A549 (cell line): ENCODE results near the gene CDK18. TPM values are rescaled to one million over a fixed set of nuclear protein-coding genes. Genes with fewer than 3 reads are reported as not detected.

Experiments
- ATAC-seq, 2 experiments: fragments of 200-7000 bp in 1 of 2; fragments of >200 bp in 1 of 2; cut with Nextera tagmentation in 1 of 2; cut with Tn5 transposase in 1 of 2; 3 replicates each; pipeline versions ENCODE4 v1.8.0 to v1.9.1; 2018 to 2020; ENCODE audit warnings: mild to moderate bottlenecking in 1 of 2, moderate library complexity in 1 of 2
- CTCF ChIA-PET: fragments of 300-600 bp; sonication (Branson Sonifier 250); formaldehyde crosslinking; extraction: SDS; loops from one replicate; lab custom pipeline; 2021; ENCODE audit warnings: antibody characterized with exemption, inconsistent platforms; lab: Yijun Ruan, JAX
- POLR2A ChIA-PET: fragments of 350-600 bp; formaldehyde crosslinking; extraction: SDS; loops from one replicate; lab custom pipeline; 2021; ENCODE audit warnings: antibody characterized with exemption, inconsistent platforms; lab: Yijun Ruan, JAX
- DNase-seq, 2 experiments: peaks; one replicate each; pipeline versions ENCODE4 v3.0.0 to v3.0.0-alpha.2; 2011 to 2016; ENCODE audit warnings: low read depth in 1 of 2, low spot score in 1 of 2
- FAIRE-seq: peaks from 2 replicates; lab custom pipeline; 2011; peaks lifted over from hg19 to GRCh38; lab: Jason Lieb, UNC
- H3K27ac ChIP-seq, 2 experiments: fragments of >200 bp; sonication (Bioruptor Twin); formaldehyde crosslinking; 3 replicates each; pipeline ENCODE4 v1.5.1; 2016 to 2017
- H3K4me1 ChIP-seq: fragments of >200 bp; sonication (Bioruptor Twin); formaldehyde crosslinking; 3 replicates; pipeline ENCODE4 v1.6.1; 2016
- H3K4me2 ChIP-seq: fragments of >200 bp; sonication (Bioruptor Twin); formaldehyde crosslinking; 3 replicates; pipeline ENCODE4 v1.6.1; 2016
- H3K4me3 ChIP-seq: fragments of >200 bp; sonication (Bioruptor Twin); formaldehyde crosslinking; 3 replicates; pipeline ENCODE4 v1.5.1; 2016
- H3K9me3 ChIP-seq: fragments of >200 bp; sonication (Bioruptor Twin); formaldehyde crosslinking; 3 replicates; pipeline ENCODE4 v1.6.1; 2016
- EP300 ChIP-seq, 2 experiments: fragments of >200 bp; sonication (Bioruptor Twin); formaldehyde crosslinking; IDR thresholded peaks; 2 replicates in 1 of 2; 3 replicates in 1 of 2; pipeline ENCODE4 v1.6.1; 2016 to 2017
- FOSL2 ChIP-seq, 2 experiments: fragments of 450-650 bp in 1 of 2; fragments of >200 bp in 1 of 2; sonication (Bioruptor Twin) in 1 of 2; formaldehyde crosslinking; IDR thresholded peaks; 2 replicates each; pipeline versions ENCODE4 v1.5.0 to v1.6.1; 2016 to 2020; ENCODE audit warnings: mild to moderate bottlenecking in 1 of 2, moderate library complexity in 1 of 2
- GATA3 ChIP-seq: IDR thresholded peaks from 2 replicates; pipeline ENCODE4 v1.6.1; 2012; ENCODE audit warnings: borderline replicate concordance
- HDAC2 ChIP-seq: fragments of 200-600 bp; sonication (generic); IDR thresholded peaks from 2 replicates; pipeline ENCODE4 v1.6.1; 2016
- HOXB13 ChIP-seq: fragments of 250-450 bp; sonication (Bioruptor Pico); IDR thresholded peaks from 2 replicates; pipeline ENCODE4 v1.5.0; 2020; ENCODE audit warnings: low read depth, mild to moderate bottlenecking, moderate library complexity
- HOXB5 ChIP-seq: fragments of 250-450 bp; sonication (Bioruptor Pico); IDR thresholded peaks from 2 replicates; pipeline ENCODE4 v1.5.0; 2020; ENCODE audit warnings: mild to moderate bottlenecking, moderate library complexity
- JUN ChIP-seq, 2 experiments: fragments of >200 bp; sonication (Bioruptor Twin); formaldehyde crosslinking; IDR thresholded peaks; 2 replicates in 1 of 2; 3 replicates in 1 of 2; pipeline ENCODE4 v1.6.1; 2016 to 2017
- JUNB ChIP-seq: fragments of >200 bp; sonication (Bioruptor Twin); formaldehyde crosslinking; IDR thresholded peaks from 2 replicates; pipeline ENCODE4 v1.6.1; 2016
- KDM5A ChIP-seq: fragments of 200-600 bp; sonication (generic); IDR thresholded peaks from 2 replicates; pipeline ENCODE4 v1.6.1; 2016; ENCODE audit warnings: antibody characterized with exemption, mild to moderate bottlenecking
- MAFK ChIP-seq: fragments of 450-650 bp; IDR thresholded peaks from 2 replicates; pipeline ENCODE4 v1.6.1; 2014; ENCODE audit not compliant: partially characterized antibody
- MYC ChIP-seq: IDR thresholded peaks from 2 replicates; pipeline ENCODE4 v1.6.1; 2012; ENCODE audit warnings: mild to moderate bottlenecking, inconsistent platforms, low read length, improper control_type of control experiment, borderline replicate concordance
- NR3C1 ChIP-seq: fragments of >200 bp; sonication (Bioruptor Twin); formaldehyde crosslinking; IDR thresholded peaks from 3 replicates; pipeline ENCODE4 v1.6.1; 2017
- RARB ChIP-seq: fragments of 250-450 bp; sonication (Bioruptor Pico); IDR thresholded peaks from 2 replicates; pipeline ENCODE4 v1.8.0; 2021; ENCODE audit warnings: mild to moderate bottlenecking, moderate library complexity
- RCOR1 ChIP-seq: fragments of 150-350 bp; IDR thresholded peaks from 2 replicates; pipeline ENCODE4 v1.6.1; 2014; ENCODE audit warnings: antibody characterized with exemption, low read length, low read depth
- RNF2 ChIP-seq: fragments of 200-600 bp; sonication (generic); IDR thresholded peaks from 2 replicates; pipeline ENCODE4 v1.6.1; 2016; ENCODE audit warnings: low read depth, mild to moderate bottlenecking, antibody characterized with exemption, moderate library complexity, borderline replicate concordance
- SMC3 ChIP-seq: fragments of >200 bp; sonication (Bioruptor Twin); formaldehyde crosslinking; IDR thresholded peaks from 3 replicates; pipeline ENCODE4 v1.6.1; 2018; ENCODE audit warnings: inconsistent platforms
- SREBF2 ChIP-seq: fragments of 450-650 bp; IDR thresholded peaks from 2 replicates; pipeline ENCODE4 v1.6.1; 2014; ENCODE audit warnings: mild to moderate bottlenecking, moderate library complexity
- ZC3H11A ChIP-seq: fragments of 450-650 bp; IDR thresholded peaks from 2 replicates; pipeline ENCODE4 v1.6.1; 2014; ENCODE audit warnings: antibody characterized with exemption, mild to moderate bottlenecking
- ZFP36 ChIP-seq: fragments of 450-650 bp; IDR thresholded peaks from 2 replicates; pipeline ENCODE4 v1.6.1; 2014; ENCODE audit warnings: borderline replicate concordance; ENCODE audit not compliant: partially characterized antibody
- WGBS: methylation state at CpG from one replicate; pipeline ENCODE4 v1.1.6; 2017; ENCODE audit errors: missing lambda C conversion rate; 5-methylcytosine and 5-hydroxymethylcytosine counted together
- polyA plus RNA-seq, 4 experiments: library from polyadenylated mRNA; depleted of rRNA in 3 of 4; stranded (reverse); fragments of >200 nt; fragmentation: RNase III in 1 of 4; extraction: RNeasy Plus Mini Kit Qiagen cat#74134 plus additional on column Dnase treatment in 1 of 4; gene quantifications; 2 replicates in 3 of 4; 3 replicates in 1 of 4; pipeline ENCODE4 v1.2.3, GENCODE V29; 2011 to 2017
- TF ChIP-seq, protein P1 (sequence below): fragments of >200 bp; sonication (Bioruptor Twin); formaldehyde crosslinking; IDR thresholded peaks from 3 replicates; pipeline ENCODE4 v1.6.1; 2016
- TF ChIP-seq, protein P2 (sequence below): fragments of 200-600 bp; sonication (generic); IDR thresholded peaks from 2 replicates; pipeline ENCODE4 v1.6.1; 2016; ENCODE audit warnings: antibody characterized with exemption, mild to moderate bottlenecking, moderate library complexity
- TF ChIP-seq, protein P3 (sequence below): fragments of 250-450 bp; sonication (Bioruptor Pico); IDR thresholded peaks from 2 replicates; pipeline ENCODE4 v1.5.0; 2020; ENCODE audit warnings: low read depth, mild to moderate bottlenecking, moderate library complexity

The CDK18 gene
- polyA plus RNA-seq, 2 of the 4 experiments (the other 2 are of a cell fraction), result 0.75 to 2.0 TPM

DNA sequence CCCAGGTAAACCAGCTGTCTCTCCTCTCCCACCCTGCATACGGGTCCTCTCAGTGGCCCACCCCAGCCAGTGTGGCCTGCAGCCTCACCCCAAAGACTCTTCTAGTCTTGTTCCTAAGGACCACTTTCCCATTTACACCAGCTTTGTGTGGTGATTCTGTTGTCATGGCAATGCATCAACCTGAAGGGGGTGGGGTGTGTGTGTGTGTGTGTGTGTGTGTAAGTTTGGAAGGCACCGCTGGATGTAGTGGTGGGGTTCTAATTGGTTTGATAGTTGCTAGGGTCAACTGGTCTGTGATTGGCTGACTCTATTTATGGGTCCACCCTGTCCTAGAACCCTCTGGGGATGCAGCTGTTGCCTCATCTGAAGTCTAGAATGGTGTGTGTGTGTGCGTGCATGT, 4.7 kb upstream of the CDK18 start:
- no peak overlapping the region for H3K4me2 ChIP-seq
- H3K27ac ChIP-seq, result no peak overlapping the region
- ChIA-PET POLR2A (no interaction called here), CTCF (interaction anchor here (0.9 to 26.5 kb wide), 10 partner anchors 10 to 227 kb away, joined by 3 to 560 read pairs (median 6); no protein-coding TSS in a partner anchor)
- H3K9me3 ChIP-seq, result no peaks in the 10 kb centered on the region
- DNase-seq (no peak), FAIRE-seq (no peak), ATAC-seq (no peak)
- TF ChIP-seq ZC3H11A (no peak), RARB (CRISPR knock-in tag) (no peak), EP300 (IDR thresholded peaks at IDR 0.05) (no peak), GATA3 (no peak), SREBF2 (no peak), JUNB (no peak), NR3C1 (no peak), FOSL2 (IDR thresholded peaks at IDR 0.05) (no peak), FOSL2 (CRISPR knock-in tag; IDR thresholded peaks at IDR 0.05) (no peak), ZFP36 (no peak)
- TF ChIP-seq, protein P1, sequence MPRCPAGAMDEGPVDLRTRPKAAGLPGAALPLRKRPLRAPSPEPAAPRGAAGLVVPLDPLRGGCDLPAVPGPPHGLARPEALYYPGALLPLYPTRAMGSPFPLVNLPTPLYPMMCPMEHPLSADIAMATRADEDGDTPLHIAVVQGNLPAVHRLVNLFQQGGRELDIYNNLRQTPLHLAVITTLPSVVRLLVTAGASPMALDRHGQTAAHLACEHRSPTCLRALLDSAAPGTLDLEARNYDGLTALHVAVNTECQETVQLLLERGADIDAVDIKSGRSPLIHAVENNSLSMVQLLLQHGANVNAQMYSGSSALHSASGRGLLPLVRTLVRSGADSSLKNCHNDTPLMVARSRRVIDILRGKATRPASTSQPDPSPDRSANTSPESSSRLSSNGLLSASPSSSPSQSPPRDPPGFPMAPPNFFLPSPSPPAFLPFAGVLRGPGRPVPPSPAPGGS, result no peak
- TF ChIP-seq, protein P2, sequence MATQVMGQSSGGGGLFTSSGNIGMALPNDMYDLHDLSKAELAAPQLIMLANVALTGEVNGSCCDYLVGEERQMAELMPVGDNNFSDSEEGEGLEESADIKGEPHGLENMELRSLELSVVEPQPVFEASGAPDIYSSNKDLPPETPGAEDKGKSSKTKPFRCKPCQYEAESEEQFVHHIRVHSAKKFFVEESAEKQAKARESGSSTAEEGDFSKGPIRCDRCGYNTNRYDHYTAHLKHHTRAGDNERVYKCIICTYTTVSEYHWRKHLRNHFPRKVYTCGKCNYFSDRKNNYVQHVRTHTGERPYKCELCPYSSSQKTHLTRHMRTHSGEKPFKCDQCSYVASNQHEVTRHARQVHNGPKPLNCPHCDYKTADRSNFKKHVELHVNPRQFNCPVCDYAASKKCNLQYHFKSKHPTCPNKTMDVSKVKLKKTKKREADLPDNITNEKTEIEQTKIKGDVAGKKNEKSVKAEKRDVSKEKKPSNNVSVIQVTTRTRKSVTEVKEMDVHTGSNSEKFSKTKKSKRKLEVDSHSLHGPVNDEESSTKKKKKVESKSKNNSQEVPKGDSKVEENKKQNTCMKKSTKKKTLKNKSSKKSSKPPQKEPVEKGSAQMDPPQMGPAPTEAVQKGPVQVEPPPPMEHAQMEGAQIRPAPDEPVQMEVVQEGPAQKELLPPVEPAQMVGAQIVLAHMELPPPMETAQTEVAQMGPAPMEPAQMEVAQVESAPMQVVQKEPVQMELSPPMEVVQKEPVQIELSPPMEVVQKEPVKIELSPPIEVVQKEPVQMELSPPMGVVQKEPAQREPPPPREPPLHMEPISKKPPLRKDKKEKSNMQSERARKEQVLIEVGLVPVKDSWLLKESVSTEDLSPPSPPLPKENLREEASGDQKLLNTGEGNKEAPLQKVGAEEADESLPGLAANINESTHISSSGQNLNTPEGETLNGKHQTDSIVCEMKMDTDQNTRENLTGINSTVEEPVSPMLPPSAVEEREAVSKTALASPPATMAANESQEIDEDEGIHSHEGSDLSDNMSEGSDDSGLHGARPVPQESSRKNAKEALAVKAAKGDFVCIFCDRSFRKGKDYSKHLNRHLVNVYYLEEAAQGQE, result no peak
- 57% methylated on average over 3 of the region's 3 CpGs for WGBS
- H3K4me3 ChIP-seq, result no peak overlapping the region
- H3K4me1 ChIP-seq, result no peaks in the 10 kb centered on the region; the same call in 2 of the 3 replicates

DNA sequence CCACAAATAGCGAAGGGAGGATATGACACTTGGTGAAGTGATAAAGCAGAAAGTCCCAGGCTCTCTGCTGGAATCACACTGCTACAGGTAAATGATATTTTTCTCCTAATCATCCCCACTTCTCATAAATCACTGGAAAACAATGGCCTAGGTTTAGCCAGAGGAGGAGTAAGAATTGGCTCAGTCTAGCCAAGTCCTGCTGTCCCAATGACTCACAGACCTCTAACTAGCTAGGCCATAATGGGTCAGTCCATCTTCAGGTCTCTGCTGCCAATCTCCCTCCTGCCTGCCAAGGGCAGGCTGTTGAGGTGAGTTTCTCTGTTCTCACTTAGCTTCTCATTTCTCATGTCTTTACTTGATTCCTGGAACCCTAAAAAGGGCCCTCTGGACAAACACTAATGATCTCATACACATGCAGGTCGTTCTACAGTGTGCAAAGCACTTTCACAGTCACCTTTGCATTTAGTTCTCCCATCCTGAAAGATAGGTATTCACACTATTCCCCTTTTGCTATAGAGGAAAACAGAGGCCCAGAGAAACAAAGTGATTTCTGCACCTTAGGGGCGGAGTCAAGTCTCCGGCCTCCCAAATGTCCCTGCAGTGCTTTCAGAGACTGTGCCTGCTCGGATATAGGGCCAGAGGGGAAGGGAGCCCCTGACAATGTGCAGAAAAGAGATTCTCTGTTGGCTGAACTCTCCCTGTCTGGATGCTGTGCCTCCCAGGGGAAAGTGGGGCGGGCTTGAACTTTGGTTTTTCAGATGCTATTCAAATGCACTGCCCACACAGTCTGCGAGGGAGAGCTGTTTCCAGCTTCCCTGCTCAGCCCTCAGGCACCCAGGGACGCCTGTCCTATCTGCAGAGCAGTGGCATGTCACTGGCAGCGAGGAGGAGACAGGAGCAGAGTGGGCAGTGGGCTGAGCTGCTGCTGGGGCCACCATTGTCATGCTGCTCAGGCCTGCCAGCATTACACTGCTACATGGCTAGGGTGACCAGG, 3.9 kb upstream of the CDK18 start:
- Histone ChIP-seq H3K4me3 (no peak overlapping the region), H3K9me3 (no peaks in the 10 kb centered on the region), H3K4me1 (peaks cover 6% of the 10 kb centered on the region; the same call in 1 of the 3 replicates), H3K27ac (no peak overlapping the region), H3K4me2 (no peak overlapping the region)
- no peak for ATAC-seq
- FAIRE-seq, result no peak
- POLR2A ChIA-PET, result no interaction called here
- no peak for DNase-seq
- CTCF ChIA-PET, result interaction anchor here (1.1 to 26.5 kb wide), 6 partner anchors 13 to 228 kb away, joined by 3 to 560 read pairs (median 8); no protein-coding TSS in a partner anchor
- TF ChIP-seq HDAC2 (no peak), MAFK (no peak), HOXB5 (CRISPR knock-in tag) (no peak), SMC3 (no peak), RNF2 (no peak), HOXB13 (CRISPR knock-in tag) (no peak), FOSL2 (IDR thresholded peaks at IDR 0.05) (no peak), FOSL2 (CRISPR knock-in tag; IDR thresholded peaks at IDR 0.05) (no peak), KDM5A (no peak), SREBF2 (no peak), RCOR1 (no peak), MYC (no peak), EP300 (IDR thresholded peaks at IDR 0.05) (no peak), JUN (IDR thresholded peaks at IDR 0.05) (no peak)
- TF ChIP-seq, protein P3, sequence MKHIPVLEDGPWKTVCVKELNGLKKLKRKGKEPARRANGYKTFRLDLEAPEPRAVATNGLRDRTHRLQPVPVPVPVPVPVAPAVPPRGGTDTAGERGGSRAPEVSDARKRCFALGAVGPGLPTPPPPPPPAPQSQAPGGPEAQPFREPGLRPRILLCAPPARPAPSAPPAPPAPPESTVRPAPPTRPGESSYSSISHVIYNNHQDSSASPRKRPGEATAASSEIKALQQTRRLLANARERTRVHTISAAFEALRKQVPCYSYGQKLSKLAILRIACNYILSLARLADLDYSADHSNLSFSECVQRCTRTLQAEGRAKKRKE, result no peak
- 54% methylated on average over 9 of the region's 9 CpGs for WGBS
